GM21737 (cell line): ENCODE results near the gene KRT20.
"Not testable (repeated sequence)": the region's sequence is repeated elsewhere in the genome, so short reads cannot be mapped to it uniquely, and the experiment has no call there.

ENCODE experiments used
- ATAC-seq: cut with Tn5 transposase; IDR thresholded peaks from one replicate; pipeline ENCODE4 v1.9.1; 2021; ENCODE audit warnings: mild to moderate bottlenecking, moderate library complexity; ENCODE audit not compliant: unreplicated experiment

KRT20 gene

GRCh38 chr17:40900809-40901356 lies 15.8 kb upstream of the KRT20 start:
- no peak for ATAC-seq

DNA sequence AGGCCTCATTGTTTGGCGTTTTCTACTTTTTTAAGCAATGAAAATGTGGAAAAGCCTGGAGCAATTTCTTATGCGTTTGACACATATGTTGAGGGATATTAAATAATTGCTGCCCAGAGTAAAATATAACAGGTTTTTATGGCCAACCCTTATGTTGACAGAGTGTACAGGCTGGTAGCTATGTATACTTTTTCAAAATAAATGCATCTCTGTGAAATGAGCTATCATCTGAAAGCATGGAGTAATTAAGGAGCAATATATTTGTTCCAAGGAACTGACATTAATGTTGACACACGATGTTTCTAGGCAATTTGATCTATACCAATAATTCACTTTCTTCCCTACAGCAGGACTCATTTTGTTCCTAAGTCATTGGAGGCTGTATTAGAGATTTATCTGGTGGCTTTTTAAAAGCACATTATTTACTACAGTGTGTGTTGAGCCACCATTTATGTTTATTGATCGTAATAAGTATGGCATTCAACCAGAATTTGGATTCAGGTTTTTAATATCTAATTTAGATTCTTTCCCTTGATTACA lies 11.9 kb upstream of the KRT20 start:
- ATAC-seq: no peak

DNA sequence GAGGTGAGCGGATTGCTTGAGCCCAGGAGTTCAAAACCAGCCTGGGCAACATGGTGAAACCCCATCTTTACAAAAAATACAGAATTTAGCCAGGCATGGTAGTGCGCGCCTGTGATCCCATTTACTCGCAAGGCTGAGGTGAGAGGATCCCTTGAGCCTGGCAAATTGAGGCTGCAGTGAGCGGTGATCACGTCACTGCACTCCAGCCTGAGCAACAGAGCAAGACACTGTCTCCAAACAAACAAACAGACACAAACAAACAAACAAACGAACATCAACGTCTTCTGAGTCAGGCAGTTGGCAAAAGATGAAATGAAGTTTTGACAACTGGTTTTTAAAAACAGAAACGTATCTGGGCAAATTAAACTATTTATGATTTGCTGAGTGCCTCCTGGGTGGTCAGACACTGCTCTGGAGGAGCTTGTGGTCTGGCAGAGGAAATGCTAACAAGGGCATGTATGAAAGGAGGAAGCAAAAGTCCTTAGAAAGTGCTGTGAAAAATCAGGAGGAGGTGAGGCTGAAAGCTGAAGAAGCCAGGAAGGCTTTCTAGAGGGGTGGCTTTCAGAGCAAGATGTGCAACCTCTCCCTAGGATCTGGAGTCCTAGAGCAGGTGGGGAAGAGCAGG lies 10.2 kb upstream of the KRT20 start:
- no peak for ATAC-seq

- ATAC-seq: no peak
Measured at GRCh38 chr17:40888196-40888720, 3.2 kb upstream of the KRT20 start.

DNA sequence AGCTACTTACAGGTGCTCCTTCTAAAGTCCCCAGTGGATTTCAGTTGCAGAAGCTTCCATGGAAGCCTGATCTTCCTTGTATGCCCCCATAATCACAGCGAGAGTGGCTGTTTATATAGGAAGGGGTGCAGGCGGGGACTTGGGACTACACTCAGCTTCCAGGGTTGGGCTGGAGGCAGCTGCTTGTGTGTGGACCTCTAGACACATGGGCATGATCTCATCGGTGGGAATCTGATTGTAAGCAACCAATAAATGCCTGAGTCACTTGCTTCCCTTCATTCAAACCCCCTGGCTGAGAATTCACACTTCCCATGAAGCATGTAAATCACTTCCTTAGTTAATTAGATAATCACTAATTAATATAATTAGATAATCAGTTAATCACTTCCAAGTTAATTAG lies 1.0 kb upstream of the KRT20 start:
- ATAC-seq: no peak

DNA sequence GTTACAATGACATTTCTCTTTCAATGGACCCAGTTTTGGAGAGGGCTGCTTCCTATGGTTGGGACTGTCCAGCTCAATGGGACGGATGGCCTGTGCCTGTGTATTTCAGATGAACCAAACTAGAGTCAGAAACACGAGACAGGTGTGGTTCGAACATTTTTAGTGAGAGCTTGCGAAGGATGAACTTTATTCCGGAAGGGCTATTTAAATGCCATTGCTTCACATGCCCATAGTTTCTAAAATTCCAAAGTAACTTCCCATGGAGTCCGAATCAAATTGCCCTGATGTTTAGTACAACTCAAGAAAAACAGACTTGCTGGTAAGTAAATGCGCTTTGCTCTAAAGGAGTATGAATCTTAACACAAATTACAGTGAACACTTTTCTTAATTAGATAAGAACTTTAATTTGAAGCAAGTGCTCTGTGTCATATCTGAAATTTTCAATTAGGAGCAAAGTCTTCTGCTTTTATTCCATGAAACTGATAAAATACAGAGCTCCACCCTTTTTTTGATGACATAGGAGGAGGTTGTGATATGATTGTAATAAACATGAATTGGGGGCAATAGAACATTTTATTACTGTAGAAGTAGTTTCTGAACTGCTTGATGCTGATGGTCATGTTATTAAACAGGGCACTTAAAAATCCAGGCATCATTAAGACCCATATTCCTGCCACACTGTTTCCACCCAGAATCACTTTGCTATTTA lies 1.3 kb downstream of the KRT20 start:
- ATAC-seq: no peak

GRCh38 chr17:40883031-40883430 lies 2.0 kb downstream of the KRT20 start:
- no peak for ATAC-seq

DNA sequence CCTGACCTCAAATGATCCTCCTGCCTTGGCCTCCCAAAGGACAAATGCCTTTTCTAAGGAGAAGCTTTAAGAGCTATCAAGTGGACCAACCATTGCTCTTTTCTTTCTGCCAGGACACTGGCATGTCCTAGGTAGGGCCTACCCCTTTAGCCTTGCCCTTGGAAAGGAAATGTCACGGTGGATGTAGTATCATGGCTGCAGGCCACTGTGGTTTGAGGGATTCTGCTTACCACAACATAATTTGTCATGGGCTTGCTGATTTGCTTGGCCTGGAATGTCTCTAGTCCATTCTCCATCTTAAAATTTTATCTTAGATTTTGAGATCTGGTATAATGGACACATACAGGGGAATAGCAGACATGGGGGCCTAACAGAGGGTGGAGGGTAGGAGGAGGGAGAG lies 6.0 kb downstream of the KRT20 start:
- no peak for ATAC-seq

DNA sequence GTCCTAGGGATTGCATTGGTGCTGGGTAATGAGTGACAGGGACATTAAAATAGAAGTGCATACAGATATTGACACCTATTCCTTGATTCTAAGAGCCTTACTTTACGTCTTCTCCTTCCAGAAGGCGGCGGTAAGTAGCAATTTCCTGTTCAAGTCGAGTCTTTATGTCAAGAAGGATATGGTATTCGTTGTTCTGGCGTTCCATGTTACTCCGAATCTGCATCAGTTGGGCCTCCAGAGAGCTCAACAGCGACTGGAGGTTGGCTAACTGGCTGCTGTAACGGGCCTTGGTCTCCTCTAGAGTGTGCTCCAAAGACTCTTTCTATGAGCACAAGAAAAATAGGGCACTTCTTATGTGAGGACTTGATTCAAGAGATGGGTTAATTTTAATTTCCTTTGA lies 7.0 kb downstream of the KRT20 start:
- no peak for ATAC-seq

DNA sequence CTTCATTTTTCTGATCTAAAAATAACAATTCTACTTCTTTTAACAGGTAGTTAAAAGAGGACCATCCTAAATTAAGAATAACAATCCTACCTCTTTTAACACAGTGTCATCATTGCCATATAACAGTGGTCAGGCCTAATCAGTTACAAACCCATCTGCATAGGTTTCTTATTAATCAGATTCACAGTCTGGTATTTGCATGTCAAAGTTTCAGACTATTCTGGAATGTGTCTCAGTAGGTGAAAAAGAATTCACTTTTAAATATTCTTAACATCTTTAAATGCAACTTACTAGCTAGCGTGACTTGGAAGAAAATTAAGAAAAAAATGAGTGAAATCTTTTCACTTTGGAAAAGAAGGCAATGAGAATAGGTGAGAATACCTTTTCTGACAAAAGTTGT lies 11.2 kb downstream of the KRT20 start:
- ATAC-seq: no peak

- no peak for ATAC-seq
Measured at GRCh38 chr17:40873255-40873654, 11.8 kb downstream of the KRT20 start.

DNA sequence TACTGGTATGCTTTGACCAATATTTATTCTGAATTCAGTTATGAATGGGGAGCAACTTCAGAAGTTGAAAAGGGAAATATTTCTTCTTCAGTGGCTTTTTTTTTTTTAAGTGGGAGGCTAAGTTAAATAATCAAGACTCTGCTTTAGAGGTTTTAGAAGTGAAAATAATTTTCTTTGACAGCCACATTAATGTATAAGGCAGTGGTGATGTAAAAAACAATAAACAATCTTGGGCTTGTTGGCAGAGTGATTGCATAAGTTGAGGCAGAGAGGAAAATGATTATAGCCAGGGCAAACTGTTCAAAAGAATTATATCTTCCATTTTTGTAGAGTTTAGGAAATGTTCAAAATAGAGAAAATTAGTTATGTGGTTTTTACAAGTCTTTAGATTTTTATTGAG lies 12.6 kb downstream of the KRT20 start:
- ATAC-seq: no peak

DNA sequence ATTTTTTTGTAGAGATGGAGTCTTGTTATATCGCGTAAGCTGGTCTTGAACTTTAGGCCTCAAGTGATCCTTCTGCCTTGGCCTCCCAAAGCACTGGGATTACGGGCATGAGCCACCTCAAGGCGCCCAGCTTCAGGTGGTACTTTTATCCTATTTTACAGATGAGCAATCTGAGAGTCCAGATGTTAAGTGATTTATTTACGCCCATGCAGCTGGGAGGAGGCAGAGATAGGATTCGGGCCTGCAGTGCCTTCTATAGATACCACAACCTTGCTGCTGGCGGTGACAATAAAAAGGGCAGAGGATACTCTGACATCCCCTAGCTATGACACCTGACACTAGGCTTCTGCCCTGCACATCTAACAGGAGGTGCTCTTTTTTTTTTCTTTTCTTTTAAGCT lies 13.7 kb downstream of the KRT20 start:
- no peak for ATAC-seq

GRCh38 chr17:40870136-40870535 lies 14.9 kb downstream of the KRT20 start:
- no peak for ATAC-seq

DNA sequence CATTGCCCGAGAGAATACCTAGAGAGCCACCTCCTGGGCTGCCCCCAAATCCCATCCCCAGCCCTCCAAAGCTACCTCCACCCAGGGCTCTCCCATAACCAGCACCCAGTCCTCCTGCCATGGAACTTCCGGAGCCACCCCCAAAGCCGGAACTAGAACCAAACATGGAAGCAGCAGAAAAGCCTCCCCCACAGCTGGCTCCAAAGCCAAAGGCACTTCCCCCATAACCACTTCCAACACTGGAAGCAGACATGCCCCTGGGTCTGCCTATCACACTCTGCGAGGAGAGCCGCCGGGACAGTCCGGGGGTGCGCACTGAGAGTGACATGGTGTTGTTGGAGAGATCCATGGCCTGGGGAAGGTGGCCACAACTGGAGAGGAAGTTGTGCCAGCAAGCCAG lies 18.2 kb downstream of the KRT20 start, which contains the start of gene KRT12:
Gene KRT12, minus strand, starts transcription at position 386 of the 400 bp plus-strand sequence. Its CDS starts 37 bp downstream, at position 349.
- no peak for ATAC-seq

- no peak for ATAC-seq
Measured at GRCh38 chr17:40864661-40865390, 20.2 kb downstream of the KRT20 start.

- no peak for ATAC-seq
Measured at GRCh38 chr17:40862985-40863733, 21.9 kb downstream of the KRT20 start.

DNA sequence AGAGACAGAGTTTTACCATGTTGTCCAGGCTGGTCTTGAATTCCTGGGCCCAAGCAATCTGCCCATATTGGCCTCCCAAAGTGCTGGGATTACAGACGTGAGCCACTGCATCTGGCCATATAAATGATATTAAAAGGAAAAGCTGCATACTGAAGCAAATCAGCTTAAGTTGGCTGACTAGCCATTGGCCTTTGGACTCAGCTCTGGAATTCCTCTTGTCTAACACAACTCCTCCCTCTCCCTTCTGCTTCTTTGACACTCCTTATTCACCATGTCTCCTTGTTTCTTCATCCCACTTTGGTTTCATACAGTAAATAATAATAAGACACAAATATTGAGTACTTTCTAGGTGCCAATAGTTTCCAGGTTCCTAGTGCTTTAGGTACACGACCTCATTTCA lies 25.5 kb downstream of the KRT20 start:
- ATAC-seq: no peak

DNA sequence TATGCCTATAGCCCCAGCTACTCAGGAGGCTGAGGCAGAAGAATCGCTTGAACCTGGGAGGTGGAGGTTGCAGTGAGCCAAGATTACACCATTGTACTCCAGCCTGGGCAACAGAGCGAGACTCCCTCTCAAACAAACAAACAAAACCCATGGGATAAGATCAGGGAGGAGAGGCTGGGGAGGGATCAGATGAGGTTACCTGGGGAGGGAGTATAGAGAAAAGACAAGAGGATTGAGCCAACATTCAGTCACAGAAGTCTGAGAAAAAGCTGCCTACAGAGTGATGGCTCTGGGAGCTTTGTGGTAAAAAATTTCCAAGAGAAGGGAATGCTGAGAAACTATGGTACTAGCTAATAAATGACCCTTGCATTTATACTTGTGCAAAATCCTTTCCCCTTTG lies 26.4 kb downstream of the KRT20 start:
- not testable (repeated sequence) for ATAC-seq

- no peak for ATAC-seq
Measured at GRCh38 chr17:40857535-40857934, 27.5 kb downstream of the KRT20 start.
